H9 (cell line): ENCODE results near the gene COX7B. TPM values are rescaled to one million over a fixed set of nuclear protein-coding genes. Genes with fewer than 3 reads are reported as not detected.

Source experiments
- DNase-seq: peaks from one replicate; pipeline ENCODE4 v3.0.0-alpha.2; 2017
- H2AFZ ChIP-seq: one replicate; pipeline ENCODE4 v1.6.1; 2013; ENCODE audit warnings: mild to moderate bottlenecking, low read length, control low read depth, moderate library complexity
- H2AK5ac ChIP-seq: 2 replicates; pipeline ENCODE4 v1.6.1; 2013; ENCODE audit warnings: low read length, control low read depth, mixed read lengths; ENCODE audit not compliant: insufficient read length
- H2BK120ac ChIP-seq: one replicate; pipeline ENCODE4 v1.6.1; 2013; ENCODE audit warnings: low read depth, mild to moderate bottlenecking, low read length, control low read depth, inconsistent platforms; ENCODE audit not compliant: poor library complexity, severe bottlenecking
- H2BK12ac ChIP-seq: 2 replicates; pipeline ENCODE4 v1.6.1; 2013; ENCODE audit warnings: low read length, control low read depth, mixed read lengths, low read depth; ENCODE audit not compliant: insufficient read length
- H2BK15ac ChIP-seq: 2 replicates; pipeline ENCODE4 v1.6.1; 2013; ENCODE audit warnings: low read depth, low read length, control low read depth
- H2BK20ac ChIP-seq: one replicate; pipeline ENCODE4 v1.6.1; 2013; ENCODE audit warnings: low read depth, mild to moderate bottlenecking, low read length, control low read depth, inconsistent platforms; ENCODE audit not compliant: poor library complexity, severe bottlenecking
- H2BK5ac ChIP-seq: 2 replicates; pipeline ENCODE4 v1.6.1; 2013; ENCODE audit warnings: low read length, control low read depth, mixed read lengths; ENCODE audit not compliant: insufficient read length
- H3K14ac ChIP-seq: 2 replicates; pipeline ENCODE4 v1.6.1; 2013; ENCODE audit warnings: low read length, control low read depth; ENCODE audit not compliant: insufficient read depth
- H3K18ac ChIP-seq: 2 replicates; pipeline ENCODE4 v1.6.1; 2013; ENCODE audit warnings: low read depth, mild to moderate bottlenecking, mixed read lengths, low read length, control low read depth; ENCODE audit not compliant: insufficient read length
- H3K23ac ChIP-seq: 2 replicates; pipeline ENCODE4 v1.6.1; 2013; ENCODE audit warnings: low read length, control low read depth, mixed read lengths, low read depth; ENCODE audit not compliant: insufficient read length
- H3K23me2 ChIP-seq: 2 replicates; pipeline ENCODE4 v1.6.1; 2013; ENCODE audit warnings: low read depth, mild to moderate bottlenecking, mixed read lengths, low read length, control low read depth; ENCODE audit not compliant: insufficient read length, poor library complexity, severe bottlenecking
- H3K27ac ChIP-seq: 2 replicates; pipeline ENCODE4 v1.5.1; 2013; ENCODE audit warnings: low read length, control low read depth, mixed read lengths, low read depth; ENCODE audit not compliant: insufficient read length
- H3K27me3 ChIP-seq: 2 replicates; pipeline ENCODE4 v1.6.1; 2013; ENCODE audit warnings: low read length, control low read depth, inconsistent platforms; ENCODE audit not compliant: insufficient read depth
- H3K4ac ChIP-seq: 2 replicates; pipeline ENCODE4 v1.6.1; 2013; ENCODE audit warnings: low read depth, mild to moderate bottlenecking, control low read depth, inconsistent platforms, low read length, moderate library complexity
- H3K4me1 ChIP-seq: 2 replicates; pipeline ENCODE4 v1.6.1; 2013; ENCODE audit warnings: low read length, control low read depth, inconsistent platforms; ENCODE audit not compliant: insufficient read depth
- H3K4me2 ChIP-seq: 2 replicates; pipeline ENCODE4 v1.6.1; 2013; ENCODE audit warnings: low read length, control low read depth, mixed read lengths; ENCODE audit not compliant: insufficient read length, insufficient read depth
- H3K56ac ChIP-seq: 2 replicates; pipeline ENCODE4 v1.6.1; 2013; ENCODE audit warnings: low read depth, mild to moderate bottlenecking, mixed read lengths, low read length, control low read depth; ENCODE audit not compliant: insufficient read length
- H3K79me1 ChIP-seq: 2 replicates; pipeline ENCODE4 v1.6.1; 2013; ENCODE audit warnings: low read depth, mild to moderate bottlenecking, moderate library complexity, low read length, control low read depth, inconsistent platforms; ENCODE audit not compliant: insufficient read depth, poor library complexity, severe bottlenecking
- H3K79me2 ChIP-seq: 2 replicates; pipeline ENCODE4 v1.6.1; 2013; ENCODE audit warnings: low read length, control low read depth, inconsistent platforms; ENCODE audit not compliant: insufficient read depth
- H3K9ac ChIP-seq: 2 replicates; pipeline ENCODE4 v1.6.1; 2013; ENCODE audit warnings: low read length, control low read depth, mixed read lengths; ENCODE audit not compliant: insufficient read length; ENCODE audit errors: extremely low read depth
- H3K9me3 ChIP-seq: one replicate; pipeline ENCODE4 v1.6.1; 2013; ENCODE audit warnings: low read depth, low read length, inconsistent platforms; ENCODE audit not compliant: control insufficient read depth
- H3T11ph ChIP-seq: one replicate; pipeline ENCODE4 v1.6.1; 2013; ENCODE audit warnings: mild to moderate bottlenecking, low read length, control low read depth, inconsistent platforms
- H4K20me1 ChIP-seq: one replicate; pipeline ENCODE4 v1.6.1; 2013; ENCODE audit not compliant: control insufficient read depth, insufficient read length, insufficient read depth
- H4K5ac ChIP-seq: 2 replicates; pipeline ENCODE4 v1.6.1; 2013; ENCODE audit warnings: low read depth, mild to moderate bottlenecking, mixed read lengths, low read length, control low read depth; ENCODE audit not compliant: insufficient read length
- H4K8ac ChIP-seq: replicated peaks from 2 replicates; pipeline ENCODE4 v1.6.1; 2013; ENCODE audit warnings: low read length, control low read depth, mixed read lengths, low read depth; ENCODE audit not compliant: insufficient read length
- H4K91ac ChIP-seq: 2 replicates; pipeline ENCODE4 v1.6.1; 2013; ENCODE audit warnings: low read depth, mild to moderate bottlenecking, moderate library complexity, mixed read lengths, low read length, control low read depth; ENCODE audit not compliant: insufficient read length
- H3K27ac Mint-ChIP-seq, 3 experiments: 2 replicates in 2 of 3; 3 replicates in 1 of 3; pipeline ENCODE4 v1.8.0; 2020 to 2021; ENCODE audit warnings: mixed read lengths in 3 of 3, mild to moderate bottlenecking in 1 of 3, moderate library complexity in 1 of 3
- H3K27me3 Mint-ChIP-seq: 2 replicates; pipeline ENCODE4 v1.8.0; 2021; ENCODE audit warnings: low read depth, mild to moderate bottlenecking, moderate library complexity, mixed read lengths
- H3K36me3 Mint-ChIP-seq, 3 experiments: 2 replicates in 2 of 3; 3 replicates in 1 of 3; pipeline ENCODE4 v1.8.0; 2020 to 2021; ENCODE audit warnings: low read depth in 3 of 3, mixed read lengths in 3 of 3; ENCODE audit not compliant: insufficient read depth in 1 of 3
- H3K4me1 Mint-ChIP-seq, 2 experiments: 2 replicates each; pipeline ENCODE4 v1.8.0; 2020; ENCODE audit warnings: mixed read lengths in 2 of 2
- H3K4me3 Mint-ChIP-seq, 2 experiments: 2 replicates in 1 of 2; 3 replicates in 1 of 2; pipeline ENCODE4 v1.8.0; 2020 to 2021; ENCODE audit warnings: mild to moderate bottlenecking in 2 of 2, mixed read lengths in 2 of 2, moderate library complexity in 1 of 2
- H3K9me3 Mint-ChIP-seq, 2 experiments: 2 replicates in 1 of 2; 3 replicates in 1 of 2; pipeline ENCODE4 v1.8.0; 2020; ENCODE audit warnings: mild to moderate bottlenecking in 2 of 2, mixed read lengths in 2 of 2, moderate library complexity in 1 of 2
- WGBS: extraction: QIAGEN DNeasy Blood & Tissue Kit; methylation state at CpG from one replicate; pipeline ENCODE4 v1.1.7; 2013; ENCODE audit warnings: missing lambda C conversion rate, low lambda C conversion rate, mixed read lengths; ENCODE audit not compliant: insufficient read length; ENCODE audit errors: extremely low coverage; 5-methylcytosine and 5-hydroxymethylcytosine counted together
- total RNA-seq: library from RNA; stranded (reverse); gene quantifications from 2 replicates; pipeline ENCODE4 v1.2.1, GENCODE V29; 2021
- TF ChIP-seq, protein P1 (sequence below): fragments of 200-600 bp; sonication (generic); conservative IDR thresholded peaks from 3 replicates; pipeline ENCODE4 v1.8.0; 2021; ENCODE audit warnings: antibody characterized with exemption, mild to moderate bottlenecking

The COX7B gene
- total RNA-seq, 1 experiment from 2014 or later, result 253 TPM

DNA sequence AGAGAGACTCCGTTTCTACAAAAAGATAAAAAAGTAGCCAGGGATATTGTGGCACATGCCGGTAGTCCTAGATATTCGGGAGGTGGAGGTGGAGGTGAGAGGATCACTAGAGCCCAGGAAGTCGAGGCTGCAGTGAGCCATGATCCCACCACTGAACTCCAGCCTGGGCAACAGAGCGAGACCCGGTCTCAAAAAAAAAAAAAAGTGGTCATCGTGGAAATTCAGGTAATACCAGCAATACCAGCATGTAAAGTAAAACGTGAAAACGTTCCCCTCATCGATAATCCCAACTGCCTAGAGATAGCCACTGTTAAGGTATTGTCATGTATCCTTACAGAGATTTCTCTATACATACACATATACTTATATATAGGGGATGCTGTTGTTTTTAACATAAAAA is 5.6 kb upstream of the COX7B start:
- Mint-ChIP-seq H3K27me3 (no peaks in the 10 kb centered on the region), H3K4me3 (no peak overlapping the region; a peak in 1 of 5 replicates), H3K9me3 (peaks cover 57 to 70% of the 10 kb centered on the region in 2 experiments), H3K4me1 (no peaks in the 10 kb centered on the region), H3K27ac (no peak overlapping the region), H3K36me3 (peaks cover 2 to 12% (median 10%) of the 10 kb centered on the region in 3 experiments; a peak in 5 of 7 replicates)
- Histone ChIP-seq H4K8ac (no peak overlapping the region), H3K4me2 (no peak overlapping the region), H2AFZ (no peak overlapping the region), H3K23ac (no peak overlapping the region), H3K79me2 (peaks cover 12% of the 10 kb centered on the region; the same call in 1 of the 2 replicates), H2BK20ac (no peak overlapping the region), H3K27ac (no peak overlapping the region), H2AK5ac (no peak overlapping the region), H3K4me1 (no peaks in the 10 kb centered on the region), H3T11ph (no peak overlapping the region), H3K23me2 (no peaks in the 10 kb centered on the region), H3K18ac (no peak overlapping the region), H2BK5ac (no peak overlapping the region), H3K9ac (no peak overlapping the region), H4K91ac (no peak overlapping the region), H2BK15ac (no peak overlapping the region), H4K20me1 (no peaks in the 10 kb centered on the region), H3K4ac (no peak overlapping the region), H3K79me1 (no peaks in the 10 kb centered on the region), H2BK12ac (no peak overlapping the region), H3K27me3 (no peaks in the 10 kb centered on the region), H3K56ac (no peak overlapping the region), H3K9me3 (peaks cover 6% of the 10 kb centered on the region), H4K5ac (no peak overlapping the region), H3K14ac (no peak overlapping the region), H2BK120ac (no peak overlapping the region)
- DNase-seq, result no peak
- no CpG with 5 or more reads among the region's 10 CpGs for WGBS
- TF ChIP-seq, protein P1, sequence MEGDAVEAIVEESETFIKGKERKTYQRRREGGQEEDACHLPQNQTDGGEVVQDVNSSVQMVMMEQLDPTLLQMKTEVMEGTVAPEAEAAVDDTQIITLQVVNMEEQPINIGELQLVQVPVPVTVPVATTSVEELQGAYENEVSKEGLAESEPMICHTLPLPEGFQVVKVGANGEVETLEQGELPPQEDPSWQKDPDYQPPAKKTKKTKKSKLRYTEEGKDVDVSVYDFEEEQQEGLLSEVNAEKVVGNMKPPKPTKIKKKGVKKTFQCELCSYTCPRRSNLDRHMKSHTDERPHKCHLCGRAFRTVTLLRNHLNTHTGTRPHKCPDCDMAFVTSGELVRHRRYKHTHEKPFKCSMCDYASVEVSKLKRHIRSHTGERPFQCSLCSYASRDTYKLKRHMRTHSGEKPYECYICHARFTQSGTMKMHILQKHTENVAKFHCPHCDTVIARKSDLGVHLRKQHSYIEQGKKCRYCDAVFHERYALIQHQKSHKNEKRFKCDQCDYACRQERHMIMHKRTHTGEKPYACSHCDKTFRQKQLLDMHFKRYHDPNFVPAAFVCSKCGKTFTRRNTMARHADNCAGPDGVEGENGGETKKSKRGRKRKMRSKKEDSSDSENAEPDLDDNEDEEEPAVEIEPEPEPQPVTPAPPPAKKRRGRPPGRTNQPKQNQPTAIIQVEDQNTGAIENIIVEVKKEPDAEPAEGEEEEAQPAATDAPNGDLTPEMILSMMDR, result no peak
